Cerebellar cortex (tissue), 1 donor: ENCODE data around the gene SHB.

Source experiments
- DNase-seq: peaks from one replicate; pipeline ENCODE4 v3.0.0-alpha.2; 2015; ENCODE audit warnings: low spot score

The SHB gene

GRCh38 chr9:38068701-38069628, at the start of gene SHB:
TSS of gene SHB (minus strand) at chr9:38069227. CDS start at chr9:38068645, 582 bp downstream.
- DNase-seq: no peak

- no peak for DNase-seq
Observed at GRCh38 chr9:38117651-38118050, 48.6 kb upstream of the SHB start.

GRCh38 chr9:38114905-38115304, 45.9 kb upstream of the SHB start:
- DNase-seq: no peak

GRCh38 chr9:38112456-38112855, 43.4 kb upstream of the SHB start:
- no peak for DNase-seq

GRCh38 chr9:38112049-38112448, 43.0 kb upstream of the SHB start:
- no peak for DNase-seq

- no peak for DNase-seq
Observed at GRCh38 chr9:38110476-38110875, 41.4 kb upstream of the SHB start.

GRCh38 chr9:38109601-38110000, 40.6 kb upstream of the SHB start:
- no peak for DNase-seq

GRCh38 chr9:38108326-38108725, 39.3 kb upstream of the SHB start:
- DNase-seq: peak; percentile 79

GRCh38 chr9:38107811-38108304, 38.8 kb upstream of the SHB start:
- no peak for DNase-seq

- no peak for DNase-seq
Observed at GRCh38 chr9:38107405-38107804, 38.4 kb upstream of the SHB start.

- DNase-seq: no peak
Observed at GRCh38 chr9:38106488-38106887, 37.5 kb upstream of the SHB start.

- DNase-seq: no peak
Observed at GRCh38 chr9:38103340-38103739, 34.3 kb upstream of the SHB start.

GRCh38 chr9:38101423-38101822, 32.4 kb upstream of the SHB start:
- no peak for DNase-seq

GRCh38 chr9:38096238-38096805, 27.3 kb upstream of the SHB start:
- DNase-seq: no peak

- DNase-seq: no peak
Observed at GRCh38 chr9:38094165-38094564, 25.1 kb upstream of the SHB start.

- DNase-seq: no peak
Observed at GRCh38 chr9:38092656-38093055, 23.6 kb upstream of the SHB start.

- DNase-seq: no peak
Observed at GRCh38 chr9:38092200-38092524, 23.1 kb upstream of the SHB start.

GRCh38 chr9:38091310-38092199, 22.5 kb upstream of the SHB start:
- DNase-seq: no peak

GRCh38 chr9:38090170-38090569, 21.1 kb upstream of the SHB start:
- DNase-seq: no peak

GRCh38 chr9:38089387-38090165, 20.5 kb upstream of the SHB start:
- DNase-seq: no peak

- peak; percentile 51 for DNase-seq
Observed at GRCh38 chr9:38088006-38088925, 19.2 kb upstream of the SHB start.
